A673 (cell line): ENCODE measurements around the gene FAS. TPM values are rescaled to one million over a fixed set of nuclear protein-coding genes. Genes with fewer than 3 reads are reported as not detected.
"Not testable (repeated sequence)": the region's sequence is repeated elsewhere in the genome, so short reads cannot be mapped to it uniquely, and the experiment has no call there.

ENCODE experiments used
- BruUV-seq: library from RNA; stranded (reverse); fragments of 400-500 nt; replicated peaks from 2 replicates; lab custom pipeline; 2021; lab: Mats Ljungman, UMichigan
- CTCF ChIA-PET: fragments of 300-600 bp; sonication (Branson Sonifier 250); formaldehyde crosslinking; loops from one replicate; lab custom pipeline; 2022; ENCODE audit warnings: antibody characterized with exemption; lab: Charles Lee
- POLR2A ChIA-PET: fragments of 300-600 bp; sonication (Branson Sonifier 250); formaldehyde crosslinking; loops from one replicate; lab custom pipeline; 2022; ENCODE audit warnings: antibody characterized with exemption; ENCODE audit not compliant: low non-redundant PET; lab: Charles Lee
- DNase-seq: peaks from one replicate; pipeline ENCODE4 v3.0.0-alpha.2; 2015; ENCODE audit warnings: low spot score
- H3K27ac ChIP-seq: fragments of 200-600 bp; sonication (generic); 2 replicates; pipeline ENCODE4 v1.5.1; 2016; ENCODE audit warnings: mixed run types, low read depth, mild to moderate bottlenecking, mixed read lengths, antibody characterized with exemption, low read length; ENCODE audit not compliant: poor library complexity, severe bottlenecking
- H3K27me3 ChIP-seq: fragments of 200-600 bp; sonication (generic); replicated peaks from 2 replicates; pipeline ENCODE4 v1.6.1; 2017; ENCODE audit warnings: mixed run types, low read depth, mild to moderate bottlenecking, mixed read lengths, antibody characterized with exemption, low read length; ENCODE audit not compliant: insufficient read depth, poor library complexity
- H3K36me3 ChIP-seq: fragments of 200-600 bp; sonication (generic); 2 replicates; pipeline ENCODE4 v1.6.1; 2016; ENCODE audit warnings: mixed run types, mild to moderate bottlenecking, mixed read lengths, antibody characterized with exemption, low read length; ENCODE audit not compliant: insufficient read depth, poor library complexity, severe bottlenecking
- H3K4me1 ChIP-seq: fragments of 200-600 bp; sonication (generic); 2 replicates; pipeline ENCODE4 v1.6.1; 2017; ENCODE audit warnings: mixed run types, mild to moderate bottlenecking, mixed read lengths, antibody characterized with exemption, low read length; ENCODE audit not compliant: insufficient read depth, poor library complexity, severe bottlenecking
- H3K4me3 ChIP-seq: fragments of 200-600 bp; sonication (generic); 2 replicates; pipeline ENCODE4 v1.5.1; 2016; ENCODE audit warnings: low read depth, mixed run types, mild to moderate bottlenecking, mixed read lengths, low read length; ENCODE audit not compliant: poor library complexity, severe bottlenecking
- H3K9me3 ChIP-seq: fragments of 200-600 bp; sonication (generic); 2 replicates; pipeline ENCODE4 v1.6.1; 2016; ENCODE audit warnings: mixed run types, low read depth, mild to moderate bottlenecking, mixed read lengths, antibody characterized with exemption, low read length; ENCODE audit not compliant: poor library complexity, severe bottlenecking
- CTCF ChIP-seq: fragments of 300-800, 200-600 bp; sonication (generic); conservative IDR thresholded peaks from 2 replicates; pipeline ENCODE4 v1.5.1; 2017; ENCODE audit warnings: low read depth, mild to moderate bottlenecking, antibody characterized with exemption, low read length, moderate library complexity, mixed read lengths
- EZH2 ChIP-seq: fragments of 200-600 bp; sonication (generic); IDR thresholded peaks from 2 replicates; pipeline ENCODE4 v1.6.1; 2017; ENCODE audit warnings: borderline replicate concordance, low read depth, mild to moderate bottlenecking, mixed read lengths, antibody characterized with exemption, low read length; ENCODE audit not compliant: poor library complexity, severe bottlenecking
- intact Hi-C: fragments of 100-400 bp; cut with micrococcal nuclease; formaldehyde crosslinking; loops from one replicate; pipeline ENCODE4 v1.10.0; 2022; ENCODE audit not compliant: unreplicated experiment
- total RNA-seq: library from RNA; stranded (reverse); gene quantifications from 2 replicates; pipeline ENCODE4 v1.2.3, GENCODE V29; 2021

The FAS gene
- total RNA-seq, 1 experiment from 2014 or later, result 30.4 TPM

- Histone ChIP-seq H3K27ac (no peak overlapping the region), H3K36me3 (peaks cover 69% of the 10 kb centered on the region), H3K4me3 (no peak overlapping the region), H3K9me3 (no peaks in the 10 kb centered on the region), H3K27me3 (no peaks in the 10 kb centered on the region), H3K4me1 (peaks cover 5% of the 10 kb centered on the region)
- TF ChIP-seq CTCF, result no peak
- no peak for TF ChIP-seq EZH2
- no TSS peak for BruUV-seq
- intact Hi-C loops, result no loop called here
- CTCF ChIA-PET, result no interaction called here
- no peak for DNase-seq
- POLR2A ChIA-PET, result no interaction called here
These were observed 16.7 kb downstream of the FAS start for GRCh38 chr10:89007129-89007893.

DNA sequence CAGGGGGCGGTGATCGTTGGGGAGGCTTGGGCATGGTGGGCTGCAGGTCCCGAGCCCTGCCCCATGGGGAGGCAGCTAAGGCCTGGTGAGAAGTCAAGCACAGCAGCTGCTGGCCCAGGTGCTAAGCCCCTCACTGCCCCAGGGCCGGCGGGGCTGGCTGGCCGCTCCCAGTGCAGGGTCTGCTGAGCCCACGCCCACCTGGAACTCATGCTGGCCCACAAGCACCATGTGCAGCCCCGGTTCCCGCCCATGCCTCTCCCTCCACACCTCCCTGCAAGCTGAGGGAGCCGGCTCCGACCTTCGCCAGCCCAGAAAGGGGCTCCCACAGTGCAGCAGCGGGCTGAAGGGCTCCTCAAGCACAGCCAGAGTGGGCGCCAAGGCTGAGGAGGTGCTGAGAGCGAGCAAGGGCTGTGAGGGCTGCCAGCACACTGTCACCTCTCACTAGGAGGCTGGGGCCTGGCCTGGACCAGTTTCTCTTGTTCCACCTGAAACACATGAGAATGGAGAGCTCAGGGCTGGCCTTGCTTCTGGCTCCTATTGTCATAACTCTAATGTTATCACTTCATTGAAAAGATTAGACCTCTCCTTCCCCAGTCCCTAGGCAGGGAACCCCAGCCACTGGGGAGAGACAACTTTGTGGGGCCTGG, 28.2 kb downstream of the FAS start:
- Histone ChIP-seq H3K36me3 (peaks cover 50% of the 10 kb centered on the region), H3K9me3 (peaks cover 13% of the 10 kb centered on the region)
- H3K27me3 ChIP-seq, POLR2A ChIA-PET, DNase-seq, H3K4me1 ChIP-seq, intact Hi-C loops, CTCF ChIA-PET, BruUV-seq, H3K4me3 ChIP-seq, H3K27ac ChIP-seq: not testable (repeated sequence)

DNA sequence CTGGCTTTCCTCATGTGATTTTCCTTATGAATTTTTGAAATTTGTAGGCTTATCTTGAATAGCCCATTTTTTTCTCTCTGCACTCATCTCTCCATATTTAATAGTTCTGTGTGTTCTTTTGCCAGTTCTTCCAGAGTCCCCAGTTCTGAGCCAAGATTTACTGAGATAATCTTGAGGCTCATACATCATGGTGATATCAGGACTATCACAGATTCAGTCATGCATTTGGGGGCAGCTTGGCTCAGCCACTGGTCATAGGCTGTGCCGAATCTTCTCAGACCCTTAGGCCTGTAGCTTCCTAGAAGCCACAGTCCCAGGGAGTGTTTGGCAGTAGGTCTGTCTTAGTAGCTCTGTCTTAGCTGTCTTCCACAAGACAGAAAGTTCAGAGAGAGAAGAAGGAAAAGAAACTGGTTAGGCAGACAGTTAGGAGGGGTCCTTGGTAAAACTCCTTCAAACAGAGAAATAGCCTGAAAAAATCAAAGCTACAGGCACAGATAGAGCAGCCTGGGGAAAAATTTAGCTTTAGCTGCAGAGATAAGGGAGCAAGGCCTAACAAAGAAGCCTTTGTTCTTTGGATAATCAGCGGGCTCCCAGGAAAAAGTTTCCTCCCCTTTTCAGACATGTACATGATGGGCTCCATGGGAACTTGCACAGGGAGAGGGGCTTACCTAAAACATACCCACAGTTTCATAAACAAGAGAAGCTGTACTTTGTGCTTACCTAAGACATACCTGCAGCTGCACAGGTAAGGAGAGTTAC, 29.1 kb downstream of the FAS start:
- intact Hi-C loops, result no loop called here
- TF ChIP-seq EZH2 (no peak), CTCF (no peak)
- Histone ChIP-seq H3K36me3 (peaks cover 43% of the 10 kb centered on the region), H3K27ac (no peak overlapping the region), H3K9me3 (peaks cover 13% of the 10 kb centered on the region), H3K4me3 (no peak overlapping the region), H3K27me3 (no peaks in the 10 kb centered on the region), H3K4me1 (no peaks in the 10 kb centered on the region)
- POLR2A ChIA-PET, result no interaction called here
- BruUV-seq, result no TSS peak
- DNase-seq, result no peak
- CTCF ChIA-PET, result no interaction called here

DNA sequence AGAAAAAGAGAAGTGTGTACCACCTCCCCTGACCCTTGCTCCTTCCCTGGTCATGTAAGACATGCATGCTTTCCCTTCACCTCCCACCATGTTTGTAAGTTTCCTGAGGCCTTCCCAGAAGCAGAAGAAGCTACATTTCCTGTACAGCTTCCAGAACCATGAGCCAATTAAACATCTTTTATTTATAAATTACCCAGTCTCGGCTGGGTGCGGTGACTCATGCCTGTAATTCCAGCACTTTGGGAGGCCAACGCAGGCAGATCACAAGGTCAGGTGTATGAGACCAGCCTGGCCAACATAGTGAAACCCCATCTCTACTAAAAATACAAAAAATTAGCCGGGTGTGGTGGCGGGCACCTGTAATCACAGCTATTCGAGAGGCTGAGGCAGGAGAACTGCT, 30.9 kb downstream of the FAS start:
- H3K27ac ChIP-seq, H3K4me3 ChIP-seq, CTCF ChIA-PET, POLR2A ChIA-PET, intact Hi-C loops, BruUV-seq, H3K4me1 ChIP-seq, H3K27me3 ChIP-seq: not testable (repeated sequence)
- H3K9me3 ChIP-seq, result peaks cover 13% of the 10 kb centered on the region
- peak; percentile 28 for DNase-seq
- H3K36me3 ChIP-seq, result peaks cover 30% of the 10 kb centered on the region
